ENCODE results near the gene STT3B. TPM values are rescaled to one million over a fixed set of nuclear protein-coding genes. Genes with fewer than 3 reads are reported as not detected.

STT3B gene
- total RNA-seq, 1 experiment from 2014 or later = 105 TPM

- no peaks in the 10 kb centered on the region for H3K36me3 ChIP-seq (ENCODE audit: control insufficient read depth, insufficient read depth, low read length)
- TF ChIP-seq, protein P1, sequence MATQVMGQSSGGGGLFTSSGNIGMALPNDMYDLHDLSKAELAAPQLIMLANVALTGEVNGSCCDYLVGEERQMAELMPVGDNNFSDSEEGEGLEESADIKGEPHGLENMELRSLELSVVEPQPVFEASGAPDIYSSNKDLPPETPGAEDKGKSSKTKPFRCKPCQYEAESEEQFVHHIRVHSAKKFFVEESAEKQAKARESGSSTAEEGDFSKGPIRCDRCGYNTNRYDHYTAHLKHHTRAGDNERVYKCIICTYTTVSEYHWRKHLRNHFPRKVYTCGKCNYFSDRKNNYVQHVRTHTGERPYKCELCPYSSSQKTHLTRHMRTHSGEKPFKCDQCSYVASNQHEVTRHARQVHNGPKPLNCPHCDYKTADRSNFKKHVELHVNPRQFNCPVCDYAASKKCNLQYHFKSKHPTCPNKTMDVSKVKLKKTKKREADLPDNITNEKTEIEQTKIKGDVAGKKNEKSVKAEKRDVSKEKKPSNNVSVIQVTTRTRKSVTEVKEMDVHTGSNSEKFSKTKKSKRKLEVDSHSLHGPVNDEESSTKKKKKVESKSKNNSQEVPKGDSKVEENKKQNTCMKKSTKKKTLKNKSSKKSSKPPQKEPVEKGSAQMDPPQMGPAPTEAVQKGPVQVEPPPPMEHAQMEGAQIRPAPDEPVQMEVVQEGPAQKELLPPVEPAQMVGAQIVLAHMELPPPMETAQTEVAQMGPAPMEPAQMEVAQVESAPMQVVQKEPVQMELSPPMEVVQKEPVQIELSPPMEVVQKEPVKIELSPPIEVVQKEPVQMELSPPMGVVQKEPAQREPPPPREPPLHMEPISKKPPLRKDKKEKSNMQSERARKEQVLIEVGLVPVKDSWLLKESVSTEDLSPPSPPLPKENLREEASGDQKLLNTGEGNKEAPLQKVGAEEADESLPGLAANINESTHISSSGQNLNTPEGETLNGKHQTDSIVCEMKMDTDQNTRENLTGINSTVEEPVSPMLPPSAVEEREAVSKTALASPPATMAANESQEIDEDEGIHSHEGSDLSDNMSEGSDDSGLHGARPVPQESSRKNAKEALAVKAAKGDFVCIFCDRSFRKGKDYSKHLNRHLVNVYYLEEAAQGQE (IDR thresholded peaks at IDR 0.05; ENCODE audit: insufficient read depth in 1 of 2, low read depth in 2 of 2, low read length in 1 of 2) = no peak
- no peak for TF ChIP-seq SIN3A (IDR thresholded peaks at IDR 0.05; ENCODE audit: borderline replicate concordance, insufficient read depth, low read depth, low read length)
- no peak for TF ChIP-seq POLR2AphosphoS5 (IDR thresholded peaks at IDR 0.05; ENCODE audit: low read depth, low read length)
- no peak for TF ChIP-seq TCF7L2 (IDR thresholded peaks at IDR 0.05; ENCODE audit: low read depth, low read length)
- TF ChIP-seq, protein P2, sequence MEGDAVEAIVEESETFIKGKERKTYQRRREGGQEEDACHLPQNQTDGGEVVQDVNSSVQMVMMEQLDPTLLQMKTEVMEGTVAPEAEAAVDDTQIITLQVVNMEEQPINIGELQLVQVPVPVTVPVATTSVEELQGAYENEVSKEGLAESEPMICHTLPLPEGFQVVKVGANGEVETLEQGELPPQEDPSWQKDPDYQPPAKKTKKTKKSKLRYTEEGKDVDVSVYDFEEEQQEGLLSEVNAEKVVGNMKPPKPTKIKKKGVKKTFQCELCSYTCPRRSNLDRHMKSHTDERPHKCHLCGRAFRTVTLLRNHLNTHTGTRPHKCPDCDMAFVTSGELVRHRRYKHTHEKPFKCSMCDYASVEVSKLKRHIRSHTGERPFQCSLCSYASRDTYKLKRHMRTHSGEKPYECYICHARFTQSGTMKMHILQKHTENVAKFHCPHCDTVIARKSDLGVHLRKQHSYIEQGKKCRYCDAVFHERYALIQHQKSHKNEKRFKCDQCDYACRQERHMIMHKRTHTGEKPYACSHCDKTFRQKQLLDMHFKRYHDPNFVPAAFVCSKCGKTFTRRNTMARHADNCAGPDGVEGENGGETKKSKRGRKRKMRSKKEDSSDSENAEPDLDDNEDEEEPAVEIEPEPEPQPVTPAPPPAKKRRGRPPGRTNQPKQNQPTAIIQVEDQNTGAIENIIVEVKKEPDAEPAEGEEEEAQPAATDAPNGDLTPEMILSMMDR (IDR thresholded peaks at IDR 0.05) = no peak
- ATAC-seq = no peak
- POLR2A ChIA-PET = no interaction called here
- no peaks in the 10 kb centered on the region for H3K27me3 ChIP-seq (ENCODE audit: control insufficient read depth, insufficient read depth, low read length)
- no peaks in the 10 kb centered on the region for H3K9me3 ChIP-seq (ENCODE audit: control insufficient read depth, insufficient read depth, low read depth, low read length)
- intact Hi-C loops (cut with micrococcal nuclease; ENCODE audit: unreplicated experiment) = no loop called here
- CTCF ChIA-PET = no interaction called here
- no peak overlapping the region for H3K4me3 ChIP-seq (ENCODE audit: low read depth in 2 of 2, low read length in 2 of 2)
- no peak for DNase-seq (ENCODE audit: low read depth, low spot score)
- H3K27ac ChIP-seq (ENCODE audit: low read length) = no peak overlapping the region
- H3K4me1 ChIP-seq (ENCODE audit: control insufficient read depth, insufficient read depth, low read length) = peaks cover 30% of the 10 kb centered on the region
- in situ Hi-C loops (cut with HindIII; ENCODE audit: low pct_unique_long_range_greater_than_20kb, low sequenced_read_pairs) = no loop called here
- BruUV-seq (replicated peaks) = no TSS peak
These were observed 10.7 kb downstream of the STT3B start for GRCh38 chr3:31543375-31543774.

DNA sequence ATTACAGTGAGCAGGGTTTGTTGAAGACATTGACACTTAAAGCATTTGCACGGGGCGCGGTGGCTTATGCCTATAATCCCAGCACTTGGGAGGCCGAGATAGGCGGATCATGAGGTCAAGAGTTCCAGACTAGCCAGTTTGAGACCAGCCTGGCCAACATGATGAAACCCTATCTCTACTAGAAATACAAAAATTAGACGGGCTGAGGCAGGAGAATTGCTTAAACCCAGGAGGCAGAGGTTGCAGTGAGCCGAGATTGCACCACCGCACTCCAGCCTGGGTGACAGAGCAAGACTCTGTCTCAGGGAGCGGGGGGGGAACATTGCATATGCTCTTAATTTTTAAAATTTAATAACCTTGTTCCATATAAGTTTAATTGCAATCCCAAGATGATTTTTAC lies 11.9 kb downstream of the STT3B start:
- ChIA-PET CTCF (no interaction called here), POLR2A (no interaction called here)
- DNase-seq (ENCODE audit: low read depth, low spot score) (no peak), ATAC-seq (no peak)
- in situ Hi-C loops (cut with HindIII; ENCODE audit: low pct_unique_long_range_greater_than_20kb, low sequenced_read_pairs) = no loop called here
- no peak overlapping the region for H3K4me3 ChIP-seq (ENCODE audit: low read depth in 2 of 2, low read length in 2 of 2)
- no peak for TF ChIP-seq SIN3A (IDR thresholded peaks at IDR 0.05; ENCODE audit: borderline replicate concordance, insufficient read depth, low read depth, low read length)
- TF ChIP-seq, protein P2 (IDR thresholded peaks at IDR 0.05) = no peak
- TF ChIP-seq, protein P1 (IDR thresholded peaks at IDR 0.05; ENCODE audit: insufficient read depth in 1 of 2, low read depth in 2 of 2, low read length in 1 of 2) = no peak
- no peak for TF ChIP-seq POLR2AphosphoS5 (IDR thresholded peaks at IDR 0.05; ENCODE audit: low read depth, low read length)
- TF ChIP-seq TCF7L2 (IDR thresholded peaks at IDR 0.05; ENCODE audit: low read depth, low read length) = no peak
- peaks cover 28% of the 10 kb centered on the region for H3K4me1 ChIP-seq (ENCODE audit: control insufficient read depth, insufficient read depth, low read length)
- no peak overlapping the region for H3K27ac ChIP-seq (ENCODE audit: low read length)
- no peaks in the 10 kb centered on the region for H3K27me3 ChIP-seq (ENCODE audit: control insufficient read depth, insufficient read depth, low read length)
- no TSS peak for BruUV-seq (replicated peaks)
- H3K36me3 ChIP-seq (ENCODE audit: control insufficient read depth, insufficient read depth, low read length) = no peaks in the 10 kb centered on the region
- no peaks in the 10 kb centered on the region for H3K9me3 ChIP-seq (ENCODE audit: control insufficient read depth, insufficient read depth, low read depth, low read length)
- intact Hi-C loops (cut with micrococcal nuclease; ENCODE audit: unreplicated experiment) = no loop called here

Data from Panc1 (cell line).